ENCODE data around the gene LSG1.
A peak's percentile ranks its signal among the peaks of the same experiment; 100 is the strongest.

Gene LSG1

GRCh38 chr3:194686816-194687637 lies 15.0 kb upstream of the LSG1 start:
- DNase-seq: no peak

- peak; percentile 43 for DNase-seq
Measured at GRCh38 chr3:194686414-194686815, 14.4 kb upstream of the LSG1 start.

GRCh38 chr3:194685718-194686413 lies 13.9 kb upstream of the LSG1 start, which contains the start of gene FAM43A:
Gene FAM43A (plus strand): TSS chr3:194685883. CDS start chr3:194686827, 944 bp downstream.
- peak; percentile 94 for DNase-seq

DNA sequence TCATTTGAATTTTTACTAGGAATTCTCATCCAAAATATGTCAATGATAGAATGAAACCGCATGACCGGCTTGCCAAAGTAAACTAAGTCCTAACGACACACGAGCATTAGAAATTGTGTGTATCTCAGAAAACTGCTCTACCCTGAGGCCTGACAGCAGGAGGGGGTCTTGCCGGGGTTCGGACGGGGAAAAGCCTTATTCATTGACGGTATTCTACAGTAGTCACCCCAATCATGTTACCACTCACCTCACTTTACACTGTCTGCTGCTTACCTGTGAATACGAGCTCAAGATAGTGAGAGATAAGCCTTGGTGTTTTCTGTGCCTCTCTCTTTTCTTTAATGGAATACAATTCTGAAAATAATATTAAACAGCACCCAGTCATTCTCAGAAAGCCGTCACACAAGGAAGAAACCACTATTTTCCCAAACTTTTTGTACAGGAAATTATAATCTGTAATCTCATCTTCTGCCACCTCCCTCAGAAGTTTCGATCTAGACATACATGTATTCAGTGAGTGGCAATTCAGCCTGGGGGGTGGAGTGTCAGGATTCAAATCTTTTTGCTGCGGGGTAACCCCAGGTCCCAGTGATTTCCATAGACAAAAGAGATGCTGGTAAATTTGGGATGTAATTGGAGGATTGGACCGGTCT lies 13.2 kb upstream of the LSG1 start:
- DNase-seq: no peak

GRCh38 chr3:194683380-194683779 lies 11.4 kb upstream of the LSG1 start:
- no peak for DNase-seq

- DNase-seq: peak; percentile 89
Measured at GRCh38 chr3:194682694-194683310, 10.8 kb upstream of the LSG1 start.

- no peak for DNase-seq
Measured at GRCh38 chr3:194682189-194682693, 10.2 kb upstream of the LSG1 start.

- no peak for DNase-seq
Measured at GRCh38 chr3:194680888-194681615, 9.1 kb upstream of the LSG1 start.

DNA sequence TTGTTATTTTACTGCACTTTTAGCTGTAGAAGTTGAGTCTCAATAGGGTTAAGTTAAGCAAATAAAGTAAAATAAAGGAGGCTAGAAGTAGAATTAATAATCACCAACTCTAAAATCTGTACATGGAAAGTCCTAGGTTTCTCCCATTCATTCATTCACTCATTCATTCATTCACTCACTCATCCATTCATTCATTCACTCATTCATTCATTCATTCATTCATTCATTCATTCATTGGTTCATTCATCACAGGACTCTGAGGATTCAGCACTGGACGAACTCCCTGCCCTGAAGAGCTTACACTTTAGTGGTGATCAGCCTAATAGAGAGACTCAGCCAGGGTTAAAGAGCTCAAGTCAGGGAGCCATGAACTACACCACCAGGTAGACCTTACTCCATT lies 4.5 kb upstream of the LSG1 start:
- no peak for DNase-seq

GRCh38 chr3:194675680-194676079 lies 3.7 kb upstream of the LSG1 start:
- DNase-seq: no peak

GRCh38 chr3:194675081-194675640 lies 3.2 kb upstream of the LSG1 start:
- no peak for DNase-seq

DNA sequence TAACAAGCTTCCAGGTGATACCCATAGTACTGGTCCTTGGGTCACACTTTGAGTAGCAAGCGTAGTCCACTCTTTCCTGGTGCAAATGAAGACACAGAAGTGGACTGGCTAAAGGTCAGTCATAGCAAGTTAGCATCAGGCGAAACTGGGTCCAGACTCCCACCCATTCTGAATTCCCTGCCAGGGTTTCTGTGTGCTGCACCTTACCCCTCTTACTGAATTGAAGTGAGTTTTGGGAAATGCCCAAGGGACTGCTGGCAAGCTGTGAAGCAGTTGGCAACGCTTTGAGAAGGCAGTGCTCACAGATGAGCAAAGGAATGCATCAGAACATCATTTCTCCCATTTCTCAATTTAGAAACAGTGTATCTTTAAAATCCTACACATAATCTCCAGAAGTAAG lies 1.8 kb upstream of the LSG1 start:
- DNase-seq: no peak

- no peak for DNase-seq
Measured at GRCh38 chr3:194672876-194673275, 885 bp upstream of the LSG1 start.

DNA sequence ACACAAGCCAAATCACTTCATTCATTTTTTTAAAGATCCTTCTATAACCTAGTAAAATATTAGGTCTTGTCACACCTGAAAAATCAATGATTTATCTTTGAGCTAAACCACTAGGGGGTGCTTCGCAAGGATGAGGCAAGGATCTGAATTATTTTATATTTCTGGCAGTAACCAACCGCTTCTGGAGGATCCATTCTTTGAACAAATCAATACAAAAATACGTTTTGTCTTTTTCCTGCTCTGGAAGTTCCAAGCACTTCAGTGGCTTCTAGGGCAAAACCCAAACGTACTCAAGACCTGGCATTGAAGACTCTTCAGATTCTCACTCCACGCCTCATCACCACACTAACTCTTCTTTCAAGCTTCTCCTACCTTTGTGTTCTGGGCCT lies 486 bp downstream of the LSG1 start:
- peak; percentile 63 for DNase-seq

GRCh38 chr3:194667363-194667762 lies 4.6 kb downstream of the LSG1 start:
- no peak for DNase-seq

DNA sequence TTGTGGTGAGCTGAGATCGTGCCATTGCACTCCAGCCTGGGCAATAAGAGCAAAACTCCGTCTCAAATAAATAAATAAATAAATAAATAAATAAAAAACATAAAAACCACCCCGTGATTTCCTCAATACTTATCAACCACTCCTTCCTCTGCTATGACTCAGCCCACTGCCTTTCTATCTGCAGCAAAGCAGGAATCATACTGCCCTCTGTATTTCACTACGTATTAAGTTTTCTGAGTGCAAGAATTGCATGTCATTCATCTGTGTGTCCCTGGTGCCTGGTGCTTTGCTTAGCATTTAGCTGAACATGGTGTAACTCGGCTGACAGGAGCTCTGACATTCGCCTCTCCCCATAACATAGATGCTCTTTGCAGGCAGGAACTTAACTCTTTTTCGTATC lies 7.1 kb downstream of the LSG1 start:
- no peak for DNase-seq

DNA sequence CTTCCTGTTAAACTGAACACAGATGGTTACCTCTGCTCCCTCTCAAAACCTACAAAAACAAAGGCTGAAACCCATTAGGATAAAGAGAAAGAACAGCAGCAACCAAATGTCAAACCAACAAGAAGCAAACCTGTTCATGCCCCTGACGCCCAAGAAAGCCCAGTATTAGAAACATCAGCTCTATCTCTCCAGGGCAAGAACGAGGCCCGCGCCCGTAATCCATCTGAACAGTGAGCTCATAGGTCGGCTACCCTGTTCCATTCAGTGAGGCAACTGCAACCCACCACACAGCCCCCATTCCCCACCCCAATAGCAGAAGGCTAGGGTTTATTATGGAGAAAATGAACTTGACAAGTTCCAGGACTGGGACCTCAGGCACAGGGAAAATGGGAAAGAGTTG lies 10.0 kb downstream of the LSG1 start:
- no peak for DNase-seq

DNA sequence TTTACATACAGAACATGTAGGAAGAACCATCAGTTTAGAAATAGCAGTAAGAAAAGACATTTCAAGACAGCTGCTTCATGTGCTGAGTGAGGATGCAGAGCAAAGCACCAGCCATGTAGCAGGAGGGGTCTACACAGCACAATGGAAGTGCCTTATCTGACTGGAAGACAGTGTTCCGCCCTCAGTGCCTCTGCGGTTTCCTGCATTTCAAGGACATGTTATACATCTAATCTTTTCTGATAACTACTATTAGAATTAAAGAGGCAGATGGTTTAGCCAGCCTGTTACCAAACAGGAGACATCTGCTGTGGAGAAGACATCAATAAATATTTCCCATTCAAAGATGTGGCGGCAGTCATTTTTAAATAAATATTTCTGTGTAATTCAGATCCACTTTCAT lies 10.6 kb downstream of the LSG1 start:
- no peak for DNase-seq

- no peak for DNase-seq
Measured at GRCh38 chr3:194659778-194660177, 12.2 kb downstream of the LSG1 start.

- no peak for DNase-seq
Measured at GRCh38 chr3:194658477-194659242, 13.3 kb downstream of the LSG1 start.

DNA sequence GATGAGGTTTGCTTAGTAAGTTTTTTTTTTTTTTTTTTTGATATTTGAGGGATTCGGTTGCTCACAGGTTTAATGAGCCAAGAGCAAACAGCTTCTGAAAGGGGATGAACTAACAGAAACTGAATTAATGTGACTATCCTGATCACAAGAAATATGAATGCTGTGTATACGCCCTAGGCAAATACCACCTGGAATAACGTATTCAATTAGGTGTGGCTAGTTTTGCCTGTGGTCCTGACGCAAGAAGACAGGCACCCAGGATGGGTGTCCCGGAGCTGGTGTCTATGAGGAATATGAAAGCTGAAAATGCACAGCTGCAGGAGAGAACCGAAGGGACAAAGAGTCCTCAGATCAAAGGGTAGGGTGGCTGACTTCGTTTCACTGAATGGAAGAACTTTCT lies 14.6 kb downstream of the LSG1 start:
- DNase-seq: no peak
